Neural cell (in vitro differentiated cells): ENCODE data around the gene ZNF587. TPM values are rescaled to one million over a fixed set of nuclear protein-coding genes. Genes with fewer than 3 reads are reported as not detected.
"Not testable (repeated sequence)": the region's sequence is repeated elsewhere in the genome, so short reads cannot be mapped to it uniquely, and the experiment has no call there.

Experiments
- H2AFZ ChIP-seq: fragments of 200-600, 300-800 bp; sonication (generic), shearing (Covaris generic); 2 replicates; pipeline ENCODE4 v1.6.0; 2014; ENCODE audit warnings: low read depth, mild to moderate bottlenecking, antibody characterized with exemption, low read length, moderate library complexity
- H3F3A ChIP-seq: fragments of 200-600 bp; shearing (Covaris generic); 2 replicates; pipeline ENCODE4 v1.6.1; 2016; ENCODE audit warnings: mild to moderate bottlenecking, moderate library complexity, mixed read lengths, antibody characterized with exemption, low read length; ENCODE audit not compliant: insufficient read depth, poor library complexity, severe bottlenecking
- H3K27ac ChIP-seq: fragments of 200-600, 300-800 bp; sonication (generic), shearing (Covaris generic); 2 replicates; pipeline ENCODE4 v1.5.1; 2014; ENCODE audit warnings: mild to moderate bottlenecking, low read length, moderate library complexity
- H3K27me3 ChIP-seq: fragments of 300-800, 200-600 bp; sonication (generic), shearing (Covaris generic); 2 replicates; pipeline ENCODE4 v1.6.0; 2014; ENCODE audit warnings: mild to moderate bottlenecking, low read depth, low read length, moderate library complexity; ENCODE audit not compliant: insufficient read depth
- H3K36me3 ChIP-seq: fragments of 300-800, 200-600 bp; sonication (generic), shearing (Covaris generic); 2 replicates; pipeline ENCODE4 v1.5.1; 2014; ENCODE audit warnings: mild to moderate bottlenecking, antibody characterized with exemption, low read length, moderate library complexity; ENCODE audit not compliant: insufficient read depth
- H3K4me2 ChIP-seq: fragments of 300-800, 200-600 bp; sonication (generic), shearing (Covaris generic); 2 replicates; pipeline ENCODE4 v1.6.0; 2014; ENCODE audit warnings: mild to moderate bottlenecking, low read length
- H3K4me3 ChIP-seq: fragments of 300-800, 200-600 bp; sonication (generic), shearing (Covaris generic); 2 replicates; pipeline ENCODE4 v1.5.1; 2014; ENCODE audit warnings: mild to moderate bottlenecking, low read length, moderate library complexity
- H3K79me2 ChIP-seq: fragments of 200-600 bp; shearing (Covaris generic); replicated peaks from 2 replicates; pipeline ENCODE4 v1.6.0; 2014; ENCODE audit warnings: mild to moderate bottlenecking, low read length, moderate library complexity; ENCODE audit not compliant: insufficient read depth
- H3K9ac ChIP-seq: fragments of 300-800, 200-600 bp; sonication (generic), shearing (Covaris generic); 2 replicates; pipeline ENCODE4 v1.6.1; 2016; ENCODE audit warnings: mild to moderate bottlenecking, low read length, mixed read lengths
- H3K9me2 ChIP-seq: fragments of 200-600 bp; shearing (Covaris generic); 2 replicates; pipeline ENCODE4 v1.6.1; 2016; ENCODE audit warnings: mild to moderate bottlenecking, low read length, mixed read lengths; ENCODE audit not compliant: insufficient read depth
- H3K9me3 ChIP-seq: fragments of 200-600, 300-800 bp; sonication (generic), shearing (Covaris generic); 2 replicates; pipeline ENCODE4 v1.6.1; 2016; ENCODE audit warnings: mild to moderate bottlenecking, mixed run types, low read length, moderate library complexity, mixed read lengths
- H4K20me1 ChIP-seq: fragments of 200-600 bp; shearing (Covaris generic); 2 replicates; pipeline ENCODE4 v1.6.1; 2016; ENCODE audit warnings: mild to moderate bottlenecking, mixed run types; ENCODE audit not compliant: insufficient read depth
- EP300 ChIP-seq: fragments of 450-650 bp; conservative IDR thresholded peaks from 2 replicates; pipeline ENCODE4 v1.6.1; 2014; ENCODE audit warnings: antibody characterized with exemption, mild to moderate bottlenecking, moderate library complexity; ENCODE audit not compliant: poor library complexity, severe bottlenecking
- EZH2 ChIP-seq: fragments of 200-600, 300-800 bp; shearing (Covaris generic), sonication (generic); IDR thresholded peaks from 2 replicates; pipeline ENCODE4 v1.6.1; 2014; ENCODE audit warnings: antibody characterized with exemption, low read length, borderline replicate concordance, mild to moderate bottlenecking; ENCODE audit not compliant: insufficient read depth, poor library complexity, severe bottlenecking
- MXI1 ChIP-seq: fragments of 450-650 bp; conservative IDR thresholded peaks from 2 replicates; pipeline ENCODE4 v1.6.1; 2014; ENCODE audit warnings: antibody characterized with exemption, mild to moderate bottlenecking; ENCODE audit not compliant: poor library complexity, severe bottlenecking
- POLR2AphosphoS5 ChIP-seq: IDR thresholded peaks from 2 replicates; pipeline ENCODE4 v1.6.1; 2012
- RAD21 ChIP-seq: fragments of 450-650 bp; conservative IDR thresholded peaks from 2 replicates; pipeline ENCODE4 v1.6.1; 2014; ENCODE audit warnings: antibody characterized with exemption, mild to moderate bottlenecking, moderate library complexity
- SMC3 ChIP-seq: fragments of 450-650 bp; conservative IDR thresholded peaks from 2 replicates; pipeline ENCODE4 v1.6.1; 2014; ENCODE audit warnings: antibody characterized with exemption, mild to moderate bottlenecking, moderate library complexity; ENCODE audit not compliant: poor library complexity
- TAF1 ChIP-seq: IDR thresholded peaks from 2 replicates; pipeline ENCODE4 v1.6.1; 2012; ENCODE audit warnings: low read depth
- polyA plus RNA-seq: library from polyadenylated mRNA; depleted of rRNA; stranded (reverse); fragments of >200 nt; gene quantifications from 2 replicates; pipeline ENCODE4 v1.2.3, GENCODE V29; 2014
- TF ChIP-seq, protein P1 (sequence below): fragments of 450-650 bp; IDR thresholded peaks from 2 replicates; pipeline ENCODE4 v1.5.1; 2014; ENCODE audit warnings: antibody characterized with exemption, mild to moderate bottlenecking, moderate library complexity; ENCODE audit not compliant: poor library complexity, severe bottlenecking
- TF ChIP-seq, protein P2 (sequence below): IDR thresholded peaks from 2 replicates; pipeline ENCODE4 v1.6.1; 2012; ENCODE audit warnings: borderline replicate concordance

Gene ZNF587
- polyA plus RNA-seq, 1 donor from 2014 or later = 16.8 TPM

DNA sequence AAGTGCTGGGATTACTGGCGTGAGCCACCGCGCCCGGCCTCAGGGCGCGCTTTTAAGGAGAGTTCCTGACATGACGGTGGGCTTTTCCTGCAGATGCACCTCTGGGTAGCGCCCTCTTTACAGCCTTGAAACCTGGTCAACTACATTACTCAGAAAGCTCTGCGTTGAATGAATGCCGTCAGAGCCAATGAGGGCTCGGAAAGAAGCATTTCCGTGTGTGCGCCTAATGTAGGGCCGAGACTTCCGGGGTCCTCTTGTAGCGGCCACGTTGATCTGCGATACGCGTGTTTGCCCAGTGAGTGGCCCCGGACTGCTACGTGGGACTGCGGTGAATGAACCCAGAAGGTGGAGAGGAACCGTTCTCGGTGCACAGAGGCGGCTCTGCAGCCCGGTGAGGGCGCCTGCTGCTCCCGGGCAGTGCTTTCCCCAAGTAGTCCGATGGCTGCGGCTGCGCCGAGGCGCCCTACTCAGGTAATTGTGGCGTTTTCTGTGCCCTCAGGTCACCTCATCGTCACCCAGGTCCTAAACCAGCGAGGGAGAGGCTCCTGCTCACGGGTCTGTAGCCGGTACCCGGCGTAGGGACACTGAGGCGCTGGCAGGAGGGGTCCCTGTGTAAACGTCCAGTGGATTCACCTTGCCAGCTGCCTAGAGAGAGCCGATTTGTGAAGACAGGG lies 30.0 kb upstream of the ZNF587 start:
- no peaks in the 10 kb centered on the region for H3F3A ChIP-seq
- TF ChIP-seq MXI1 = peak; percentile 98
- TF ChIP-seq POLR2AphosphoS5 = peak; percentile 79
- TF ChIP-seq RAD21 = peak; percentile 45
- TF ChIP-seq, protein P1, sequence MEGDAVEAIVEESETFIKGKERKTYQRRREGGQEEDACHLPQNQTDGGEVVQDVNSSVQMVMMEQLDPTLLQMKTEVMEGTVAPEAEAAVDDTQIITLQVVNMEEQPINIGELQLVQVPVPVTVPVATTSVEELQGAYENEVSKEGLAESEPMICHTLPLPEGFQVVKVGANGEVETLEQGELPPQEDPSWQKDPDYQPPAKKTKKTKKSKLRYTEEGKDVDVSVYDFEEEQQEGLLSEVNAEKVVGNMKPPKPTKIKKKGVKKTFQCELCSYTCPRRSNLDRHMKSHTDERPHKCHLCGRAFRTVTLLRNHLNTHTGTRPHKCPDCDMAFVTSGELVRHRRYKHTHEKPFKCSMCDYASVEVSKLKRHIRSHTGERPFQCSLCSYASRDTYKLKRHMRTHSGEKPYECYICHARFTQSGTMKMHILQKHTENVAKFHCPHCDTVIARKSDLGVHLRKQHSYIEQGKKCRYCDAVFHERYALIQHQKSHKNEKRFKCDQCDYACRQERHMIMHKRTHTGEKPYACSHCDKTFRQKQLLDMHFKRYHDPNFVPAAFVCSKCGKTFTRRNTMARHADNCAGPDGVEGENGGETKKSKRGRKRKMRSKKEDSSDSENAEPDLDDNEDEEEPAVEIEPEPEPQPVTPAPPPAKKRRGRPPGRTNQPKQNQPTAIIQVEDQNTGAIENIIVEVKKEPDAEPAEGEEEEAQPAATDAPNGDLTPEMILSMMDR = peak; percentile 60
- TF ChIP-seq EZH2 = no peak
- TF ChIP-seq TAF1 = peak; percentile 32
- TF ChIP-seq SMC3 = peak; percentile 40
- TF ChIP-seq, protein P2, sequence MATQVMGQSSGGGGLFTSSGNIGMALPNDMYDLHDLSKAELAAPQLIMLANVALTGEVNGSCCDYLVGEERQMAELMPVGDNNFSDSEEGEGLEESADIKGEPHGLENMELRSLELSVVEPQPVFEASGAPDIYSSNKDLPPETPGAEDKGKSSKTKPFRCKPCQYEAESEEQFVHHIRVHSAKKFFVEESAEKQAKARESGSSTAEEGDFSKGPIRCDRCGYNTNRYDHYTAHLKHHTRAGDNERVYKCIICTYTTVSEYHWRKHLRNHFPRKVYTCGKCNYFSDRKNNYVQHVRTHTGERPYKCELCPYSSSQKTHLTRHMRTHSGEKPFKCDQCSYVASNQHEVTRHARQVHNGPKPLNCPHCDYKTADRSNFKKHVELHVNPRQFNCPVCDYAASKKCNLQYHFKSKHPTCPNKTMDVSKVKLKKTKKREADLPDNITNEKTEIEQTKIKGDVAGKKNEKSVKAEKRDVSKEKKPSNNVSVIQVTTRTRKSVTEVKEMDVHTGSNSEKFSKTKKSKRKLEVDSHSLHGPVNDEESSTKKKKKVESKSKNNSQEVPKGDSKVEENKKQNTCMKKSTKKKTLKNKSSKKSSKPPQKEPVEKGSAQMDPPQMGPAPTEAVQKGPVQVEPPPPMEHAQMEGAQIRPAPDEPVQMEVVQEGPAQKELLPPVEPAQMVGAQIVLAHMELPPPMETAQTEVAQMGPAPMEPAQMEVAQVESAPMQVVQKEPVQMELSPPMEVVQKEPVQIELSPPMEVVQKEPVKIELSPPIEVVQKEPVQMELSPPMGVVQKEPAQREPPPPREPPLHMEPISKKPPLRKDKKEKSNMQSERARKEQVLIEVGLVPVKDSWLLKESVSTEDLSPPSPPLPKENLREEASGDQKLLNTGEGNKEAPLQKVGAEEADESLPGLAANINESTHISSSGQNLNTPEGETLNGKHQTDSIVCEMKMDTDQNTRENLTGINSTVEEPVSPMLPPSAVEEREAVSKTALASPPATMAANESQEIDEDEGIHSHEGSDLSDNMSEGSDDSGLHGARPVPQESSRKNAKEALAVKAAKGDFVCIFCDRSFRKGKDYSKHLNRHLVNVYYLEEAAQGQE = no peak
- TF ChIP-seq EP300 = peak; percentile 25
- H3K9me2 ChIP-seq = no peaks in the 10 kb centered on the region
- no peaks in the 10 kb centered on the region for H4K20me1 ChIP-seq
- peak overlapping the region; percentile 58 for H3K27ac ChIP-seq
- no peaks in the 10 kb centered on the region for H3K36me3 ChIP-seq
- no peak overlapping the region for H2AFZ ChIP-seq
- no peaks in the 10 kb centered on the region for H3K79me2 ChIP-seq
- H3K9me3 ChIP-seq = no peaks in the 10 kb centered on the region
- no peaks in the 10 kb centered on the region for H3K27me3 ChIP-seq
- peak overlapping the region; percentile 86 for H3K4me3 ChIP-seq
- H3K4me2 ChIP-seq = peak overlapping the region; percentile 52
- peak overlapping the region; percentile 72 for H3K9ac ChIP-seq

DNA sequence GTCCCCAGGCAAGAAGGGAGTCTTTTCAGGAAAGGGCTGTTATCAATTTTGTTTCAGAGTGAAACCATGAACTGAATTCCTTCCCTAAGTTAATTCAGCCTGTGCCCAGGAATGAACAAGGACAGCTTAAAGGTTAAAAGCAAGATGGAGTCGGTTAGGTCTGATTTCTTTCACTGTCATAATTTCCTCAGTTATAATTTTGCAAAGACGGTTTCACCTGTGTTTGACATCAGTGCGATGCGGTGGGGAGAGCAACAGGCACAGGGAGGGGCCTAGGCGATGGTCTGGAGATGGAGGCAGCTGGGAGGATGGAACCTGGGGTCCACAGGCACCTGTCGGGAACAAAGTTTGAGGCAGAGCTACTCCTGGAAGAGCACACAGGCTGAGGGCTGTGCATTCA lies 29.1 kb upstream of the ZNF587 start:
- Histone ChIP-seq H3K27ac (no peak overlapping the region), H3K36me3 (no peaks in the 10 kb centered on the region), H2AFZ (no peak overlapping the region), H3K4me3 (peak overlapping the region; percentile 86), H3K27me3 (no peaks in the 10 kb centered on the region), H3K79me2 (no peaks in the 10 kb centered on the region), H3K9ac (peak overlapping the region; percentile 72), H3K9me2 (no peaks in the 10 kb centered on the region), H3F3A (no peaks in the 10 kb centered on the region), H3K4me2 (peak overlapping the region; percentile 52), H3K9me3 (no peaks in the 10 kb centered on the region), H4K20me1 (no peaks in the 10 kb centered on the region)
- TF ChIP-seq SMC3 = no peak
- no peak for TF ChIP-seq EZH2
- no peak for TF ChIP-seq POLR2AphosphoS5
- no peak for TF ChIP-seq TAF1
- TF ChIP-seq EP300 = no peak
- no peak for TF ChIP-seq MXI1
- TF ChIP-seq, protein P2 = no peak
- TF ChIP-seq, protein P1 = no peak
- no peak for TF ChIP-seq RAD21

DNA sequence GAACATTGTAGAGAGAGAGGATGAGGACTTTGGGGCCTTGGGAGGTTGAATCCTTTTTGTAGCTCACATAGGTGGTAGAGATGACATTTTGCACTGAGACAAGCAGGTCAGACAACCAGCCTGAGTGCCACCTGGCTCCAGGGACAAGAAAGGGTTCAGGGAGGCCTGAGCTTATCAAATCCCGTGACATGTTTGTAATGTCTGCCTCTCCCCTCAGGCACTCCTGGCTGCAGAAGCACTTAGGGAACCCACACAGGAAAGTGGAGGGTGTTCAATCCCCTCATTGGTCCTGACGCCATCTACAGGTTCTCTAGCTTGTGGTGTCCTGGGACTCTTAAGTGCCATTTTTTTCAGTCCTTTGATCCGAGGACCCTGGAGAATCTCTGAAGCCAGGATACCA lies 28.6 kb upstream of the ZNF587 start:
- not testable (repeated sequence) for H2AFZ ChIP-seq, H3K36me3 ChIP-seq, H3K27ac ChIP-seq, H3K79me2 ChIP-seq, H3K9me2 ChIP-seq, H3K9me3 ChIP-seq, H3K27me3 ChIP-seq, H3K9ac ChIP-seq, H3F3A ChIP-seq, H3K4me2 ChIP-seq, H4K20me1 ChIP-seq
- peak overlapping the region; percentile 86 for H3K4me3 ChIP-seq
